PC-9 (cell line): Measurements from ENCODE around the gene DOCK2.

Experiments used
- CTCF ChIP-seq: fragments of 200-600 bp; sonication (generic); conservative IDR thresholded peaks from 2 replicates; pipeline ENCODE4 v1.6.1; 2017; ENCODE audit warnings: mixed run types, antibody characterized with exemption, mild to moderate bottlenecking, moderate library complexity
- EZH2 ChIP-seq: fragments of 200-600 bp; sonication (generic); IDR thresholded peaks from 2 replicates; pipeline ENCODE4 v1.8.0; 2017; ENCODE audit warnings: antibody characterized with exemption, low read depth

- TF ChIP-seq CTCF = no peak
- TF ChIP-seq EZH2 = no peak
Observed at GRCh38 chr5:170034231-170034630, 397.2 kb downstream of the DOCK2 start.
